Endothelial cell of hepatic sinusoid (primary cell): Measurements from ENCODE around the gene CCT5.

Experiments used
- in situ Hi-C: cut with HindIII; loops from 2 replicates; pipeline ENCODE4 v1.10.0; 2017; ENCODE audit warnings: low sequenced_read_pairs

CCT5 gene

GRCh38 chr5:10297646-10298204 is 47.6 kb downstream of the CCT5 start:
- in situ Hi-C loops, result loop anchor here (10.0 kb wide), 1 partner anchor 127 kb away; no protein-coding TSS in a partner anchor

GRCh38 chr5:10300246-10300645 is 50.2 kb downstream of the CCT5 start:
- in situ Hi-C loops, result no loop called here

- in situ Hi-C loops, result no loop called here
These were observed 51.2 kb downstream of the CCT5 start for GRCh38 chr5:10301266-10301665.

GRCh38 chr5:10301842-10302610 is 51.9 kb downstream of the CCT5 start:
- in situ Hi-C loops, result no loop called here

- in situ Hi-C loops, result no loop called here
These were observed 53.1 kb downstream of the CCT5 start for GRCh38 chr5:10303201-10303600.

DNA sequence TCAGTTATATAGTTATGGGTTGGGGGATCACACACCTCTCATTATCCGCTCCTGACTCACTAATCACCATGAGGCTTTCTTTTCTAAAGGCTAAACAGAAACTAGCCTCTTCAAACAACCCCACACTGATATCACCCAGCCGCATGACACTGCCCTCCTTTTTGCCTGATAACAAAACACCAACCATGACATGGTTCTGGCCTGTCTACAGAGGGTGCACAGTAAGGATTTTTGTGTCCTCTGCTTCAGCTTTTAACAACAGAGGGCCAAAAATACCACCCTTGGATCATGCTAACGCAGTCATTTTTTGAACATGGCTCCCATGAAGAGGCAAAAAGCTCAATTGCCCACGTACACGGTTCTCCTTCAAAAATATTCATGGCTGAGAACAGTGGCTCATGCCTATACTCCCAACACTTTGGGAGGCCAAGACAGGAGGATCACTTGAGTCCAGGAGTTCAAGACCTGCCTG is 53.7 kb downstream of the CCT5 start:
- in situ Hi-C loops, result no loop called here

DNA sequence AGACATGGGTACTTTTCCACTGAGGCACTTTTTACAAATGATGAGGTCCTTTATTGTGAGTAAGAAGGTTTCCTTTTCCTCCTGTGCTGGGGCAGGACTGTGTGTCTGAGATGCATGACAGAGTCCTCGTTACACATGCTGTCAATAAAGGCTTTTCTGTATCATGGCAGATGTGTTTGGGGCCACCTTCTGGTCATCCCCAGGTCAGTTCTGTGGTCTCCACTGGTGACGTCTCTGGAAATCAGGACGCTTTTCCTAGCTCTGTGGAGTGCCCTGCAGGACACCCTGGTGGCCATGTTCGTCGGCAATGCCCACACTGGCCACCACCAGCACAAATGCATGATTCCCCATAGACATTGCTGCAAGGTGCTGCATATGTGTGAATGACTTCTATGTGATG is 54.9 kb downstream of the CCT5 start:
- in situ Hi-C loops, result no loop called here

DNA sequence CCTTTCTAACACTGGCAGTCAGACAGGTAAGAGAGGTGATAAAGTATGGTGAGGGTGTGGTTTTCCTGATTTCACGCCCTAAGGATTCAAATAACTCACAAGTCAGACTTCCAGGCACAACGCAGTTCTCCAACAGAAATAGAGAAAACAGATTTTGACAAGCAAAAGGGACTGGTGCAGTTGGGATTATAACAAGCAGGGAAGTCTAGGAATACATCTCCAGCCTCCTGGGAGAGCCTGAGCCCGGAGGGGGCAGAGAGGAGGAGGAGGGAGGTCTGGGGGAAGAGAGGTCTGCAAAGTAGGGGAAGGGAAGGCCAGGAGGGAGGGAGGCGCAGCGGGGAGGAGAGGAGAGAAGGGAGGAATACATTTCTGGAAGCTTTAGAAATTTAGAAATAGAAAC is 56.0 kb downstream of the CCT5 start:
- in situ Hi-C loops, result no loop called here

GRCh38 chr5:10306806-10307205 is 56.7 kb downstream of the CCT5 start:
- in situ Hi-C loops, result no loop called here

DNA sequence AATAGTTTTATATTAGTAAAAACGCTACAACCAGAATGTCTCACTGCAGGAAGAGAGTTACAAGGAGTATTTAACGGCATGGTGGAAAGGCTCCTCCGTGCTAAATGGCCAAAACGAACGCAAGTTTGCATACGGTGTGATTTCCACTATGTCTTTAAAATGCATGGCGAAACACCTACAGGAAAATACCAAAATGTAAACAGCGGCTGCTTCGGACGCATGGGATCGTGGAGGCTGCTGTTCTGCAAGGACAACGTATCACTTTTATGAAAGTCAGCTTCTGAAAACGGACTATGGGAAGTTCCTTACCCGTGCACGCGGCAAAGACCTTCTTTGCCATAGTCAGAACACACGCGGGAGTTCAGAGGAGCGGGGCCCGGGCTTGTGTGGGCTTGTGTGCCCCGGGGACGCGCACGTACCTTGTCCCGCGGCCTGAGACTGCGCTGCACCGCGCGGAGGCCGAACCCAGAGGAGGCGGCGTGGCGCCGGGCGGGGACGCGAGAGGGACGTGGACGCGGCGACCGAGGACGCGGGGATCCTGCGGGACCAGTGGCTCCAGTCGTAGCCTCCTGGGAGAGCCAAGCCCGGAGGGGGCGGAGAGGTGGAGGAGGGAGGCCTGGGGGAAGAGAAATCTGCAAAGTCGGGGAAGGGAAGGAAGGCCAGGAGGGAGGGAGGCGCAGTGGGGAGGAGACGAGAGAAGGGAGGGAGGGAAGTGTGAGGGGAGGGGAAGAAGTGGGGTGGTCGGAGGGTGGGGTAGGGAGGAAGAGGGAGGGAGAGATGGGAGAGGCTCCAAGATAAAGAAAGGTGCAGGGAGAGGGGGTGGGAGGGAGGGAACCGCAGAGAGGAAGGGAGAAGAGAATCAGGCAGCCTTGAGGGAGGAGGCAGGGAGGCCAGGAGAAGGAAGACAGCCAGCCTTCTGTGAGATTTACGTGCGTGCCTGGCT is 57.4 kb downstream of the CCT5 start, which contains the start of gene CMBL:
Gene CMBL, minus strand, starts transcription at position 697 of the 943 bp plus-strand sequence. CDS start 17,140 bp downstream, outside the sequence.
- in situ Hi-C loops, result no loop called here

DNA sequence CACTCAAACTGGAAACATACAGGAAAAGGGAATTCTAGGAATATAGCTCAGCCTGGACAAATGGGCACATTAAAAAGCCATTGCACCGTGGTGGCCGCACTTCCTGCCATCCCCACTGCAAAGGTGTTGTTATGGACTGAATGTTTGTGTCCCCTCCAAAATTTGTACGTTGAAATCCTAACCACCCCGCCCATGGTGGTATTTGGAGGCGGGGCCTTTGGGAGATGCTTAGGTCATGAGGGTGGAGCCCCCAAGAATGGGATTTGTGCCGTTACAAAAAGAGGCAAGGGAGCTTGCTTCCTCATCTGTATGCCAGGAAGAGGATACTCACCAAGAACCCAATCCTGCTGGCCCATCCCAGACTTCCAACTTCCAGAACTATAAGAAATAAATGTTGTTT is 58.8 kb downstream of the CCT5 start:
- in situ Hi-C loops, result no loop called here

GRCh38 chr5:10310066-10310779 is 60.1 kb downstream of the CCT5 start:
- in situ Hi-C loops, result loop anchor here (5.0 kb wide), 1 partner anchor 43 kb away; no protein-coding TSS in a partner anchor

DNA sequence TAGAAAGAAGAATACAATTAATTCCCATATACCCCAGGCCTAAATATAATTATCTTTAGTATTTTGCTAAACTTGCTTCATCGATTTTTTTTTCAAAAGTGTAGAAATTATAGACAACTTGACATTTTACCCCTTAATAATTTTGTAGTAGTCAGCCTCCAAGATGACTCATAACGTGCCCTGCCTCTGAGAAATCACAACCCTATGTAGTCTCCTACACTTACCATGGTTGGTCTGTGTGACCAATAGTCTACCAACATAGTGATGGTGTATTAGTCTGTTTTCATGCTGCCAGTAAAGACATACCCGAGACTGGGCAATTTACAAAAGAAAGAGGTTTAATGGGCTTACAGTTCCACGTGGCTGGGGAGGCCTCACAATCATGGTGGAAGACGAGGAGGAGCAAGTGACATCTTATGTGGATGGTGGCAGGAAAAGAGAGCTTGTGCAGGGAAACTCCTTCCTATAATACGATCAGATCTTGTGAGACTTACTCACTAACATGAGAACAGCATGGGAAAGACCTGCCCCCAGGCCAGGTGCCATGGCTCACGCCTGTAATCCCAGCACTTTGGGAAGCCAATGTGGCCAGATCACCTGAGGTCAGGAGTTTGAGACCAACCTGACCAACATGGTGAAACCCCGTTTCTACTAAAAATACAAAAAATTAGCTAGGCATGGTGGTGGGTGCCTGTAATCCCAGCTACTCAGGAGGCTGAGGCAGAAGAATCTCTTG is 60.9 kb downstream of the CCT5 start:
- in situ Hi-C loops, result loop anchor here (5.0 kb wide), 1 partner anchor 44 kb away; no protein-coding TSS in a partner anchor

DNA sequence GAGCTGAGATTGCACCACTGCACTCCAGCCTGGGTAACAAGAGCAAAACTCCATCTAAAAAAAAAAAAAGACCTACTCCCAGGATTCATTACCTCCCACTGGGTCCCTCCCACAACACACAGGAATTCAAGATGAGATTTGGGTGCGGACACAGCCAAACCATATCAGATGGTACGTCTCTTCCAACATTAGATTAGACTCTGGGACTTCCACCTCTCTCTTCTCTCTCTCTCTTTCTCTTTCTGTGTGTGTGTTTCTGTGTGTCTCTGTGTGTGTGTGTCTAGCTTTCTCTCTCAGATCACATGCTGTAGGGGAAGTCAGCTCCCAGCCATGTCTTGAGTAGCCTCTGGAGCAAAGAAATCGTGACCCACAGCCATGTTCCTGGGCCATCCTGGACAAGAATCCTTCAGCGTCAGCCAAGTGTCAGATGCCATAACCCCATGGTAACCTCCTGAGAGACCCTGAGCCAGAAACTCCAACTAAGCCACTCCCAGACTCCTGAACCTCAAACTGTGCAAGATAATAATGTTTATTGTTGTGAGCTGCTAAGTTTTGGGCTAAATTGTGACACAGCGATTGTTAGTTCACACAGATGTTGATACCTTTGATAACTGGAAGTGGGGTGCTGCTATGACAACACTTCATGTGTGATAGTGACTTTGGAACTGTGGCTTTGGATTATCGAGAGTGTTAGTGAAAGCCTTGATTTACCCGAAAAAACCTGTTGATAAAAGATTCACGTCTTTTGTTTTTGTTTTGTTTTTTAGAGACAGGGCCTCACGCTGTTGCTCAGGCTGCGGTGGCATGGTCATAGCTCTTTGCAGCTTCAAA is 61.7 kb downstream of the CCT5 start:
- in situ Hi-C loops, result loop anchor here (5.0 kb wide), 1 partner anchor 45 kb away; no protein-coding TSS in a partner anchor

- in situ Hi-C loops, result no loop called here
These were observed 65.1 kb downstream of the CCT5 start for GRCh38 chr5:10315201-10315600.
